ENCODE data around the gene TBL3. TPM values are rescaled to one million over a fixed set of nuclear protein-coding genes. Genes with fewer than 3 reads are reported as not detected.
A peak's percentile ranks its signal among the peaks of the same experiment; 100 is the strongest.

Gene TBL3
- total RNA-seq, 1 donor from 2014 or later, result 24.4 TPM

- H3K27me3 Mint-ChIP-seq (ENCODE audit: low read depth, unreplicated experiment), result no peaks in the 10 kb centered on the region
- no peak overlapping the region for H3K27ac Mint-ChIP-seq (ENCODE audit: unreplicated experiment)
- H3K4me2 ChIP-seq (ENCODE audit: low read length), result no peak overlapping the region
- peaks cover 73% of the 10 kb centered on the region for H3K79me2 ChIP-seq (ENCODE audit: insufficient read depth, low read length)
- no peaks in the 10 kb centered on the region for H3K9me3 Mint-ChIP-seq (ENCODE audit: unreplicated experiment)
- DNase-seq (ENCODE audit: low read depth) (no peak), FAIRE-seq (no peak)
- H3K4me1 ChIP-seq (ENCODE audit: insufficient read depth, low read length), result peaks cover 26% of the 10 kb centered on the region
- TF ChIP-seq EZH2 (IDR thresholded peaks at IDR 0.05; ENCODE audit: insufficient read depth, low read length) (no peak), CTCF (IDR thresholded peaks at IDR 0.05; ENCODE audit: insufficient read depth, low read depth, low read length) (no peak)
- no peak overlapping the region for H3K4me3 Mint-ChIP-seq (ENCODE audit: unreplicated experiment)
- peaks cover 14% of the 10 kb centered on the region for H3K4me1 Mint-ChIP-seq (ENCODE audit: low read depth, unreplicated experiment)
- H3K9me3 ChIP-seq (ENCODE audit: insufficient read depth, low read depth, low read length), result no peaks in the 10 kb centered on the region
- H3K36me3 Mint-ChIP-seq (ENCODE audit: low read depth, unreplicated experiment), result peaks cover 3% of the 10 kb centered on the region
- H3K36me3 ChIP-seq (ENCODE audit: insufficient read depth, low read length), result peaks cover 2% of the 10 kb centered on the region
- H3K27me3 ChIP-seq (ENCODE audit: insufficient read depth, low read length), result no peaks in the 10 kb centered on the region
- H4K20me1 ChIP-seq (ENCODE audit: insufficient read depth, low read length), result peaks cover 75% of the 10 kb centered on the region
- H3K27ac ChIP-seq (ENCODE audit: low read depth, low read length), result no peak overlapping the region
- no peak overlapping the region for H2AFZ ChIP-seq (ENCODE audit: low read depth, low read length)
- H3K9ac ChIP-seq (ENCODE audit: low read length), result no peak overlapping the region
- no peak overlapping the region for H3K4me3 ChIP-seq (ENCODE audit: insufficient read depth, low read depth, low read length)
Measured at GRCh38 chr16:2003231-2003826, 31.5 kb downstream of the TBL3 start.

- H3K27ac Mint-ChIP-seq (ENCODE audit: unreplicated experiment), result peak overlapping the region; percentile 41
- no peak overlapping the region for H2AFZ ChIP-seq (ENCODE audit: low read depth, low read length)
- H3K27me3 Mint-ChIP-seq (ENCODE audit: low read depth, unreplicated experiment), result no peaks in the 10 kb centered on the region
- peaks cover 5% of the 10 kb centered on the region for H3K36me3 Mint-ChIP-seq (ENCODE audit: low read depth, unreplicated experiment)
- no peaks in the 10 kb centered on the region for H3K27me3 ChIP-seq (ENCODE audit: insufficient read depth, low read length)
- H3K9me3 Mint-ChIP-seq (ENCODE audit: unreplicated experiment), result no peaks in the 10 kb centered on the region
- FAIRE-seq, result peak; percentile 62
- H3K9me3 ChIP-seq (ENCODE audit: insufficient read depth, low read depth, low read length), result no peaks in the 10 kb centered on the region
- no peak overlapping the region for H3K4me3 Mint-ChIP-seq (ENCODE audit: unreplicated experiment)
- peak overlapping the region; percentile 68 for H3K4me2 ChIP-seq (ENCODE audit: low read length)
- no peak overlapping the region for H3K27ac ChIP-seq (ENCODE audit: low read depth, low read length)
- no peak overlapping the region for H3K4me3 ChIP-seq (ENCODE audit: insufficient read depth, low read depth, low read length)
- no peak overlapping the region for H3K9ac ChIP-seq (ENCODE audit: low read length)
- peak; percentile 66 for TF ChIP-seq CTCF (IDR thresholded peaks at IDR 0.05; ENCODE audit: insufficient read depth, low read depth, low read length)
- TF ChIP-seq EZH2 (IDR thresholded peaks at IDR 0.05; ENCODE audit: insufficient read depth, low read length), result no peak
- H3K79me2 ChIP-seq (ENCODE audit: insufficient read depth, low read length), result peaks cover 80% of the 10 kb centered on the region
- peaks cover 18% of the 10 kb centered on the region for H3K4me1 Mint-ChIP-seq (ENCODE audit: low read depth, unreplicated experiment)
- H3K4me1 ChIP-seq (ENCODE audit: insufficient read depth, low read length), result peaks cover 32% of the 10 kb centered on the region
- peaks cover 82% of the 10 kb centered on the region for H4K20me1 ChIP-seq (ENCODE audit: insufficient read depth, low read length)
- peak; percentile 50 for DNase-seq (ENCODE audit: low read depth)
- peaks cover 2% of the 10 kb centered on the region for H3K36me3 ChIP-seq (ENCODE audit: insufficient read depth, low read length)
Measured at GRCh38 chr16:2003827-2004641, 32.2 kb downstream of the TBL3 start.
